Cerebellar nuclear complex (tissue), 1 donor: ENCODE data around the gene ABCD3.

ENCODE experiments used
- DNase-seq, 2 experiments: peaks; one replicate each; lab custom pipeline; 2025; lab: John Stamatoyannopoulos, UW

Gene ABCD3

GRCh38 chr1:94463056-94463764, 45.0 kb downstream of the ABCD3 start:
- no peak for DNase-seq

DNA sequence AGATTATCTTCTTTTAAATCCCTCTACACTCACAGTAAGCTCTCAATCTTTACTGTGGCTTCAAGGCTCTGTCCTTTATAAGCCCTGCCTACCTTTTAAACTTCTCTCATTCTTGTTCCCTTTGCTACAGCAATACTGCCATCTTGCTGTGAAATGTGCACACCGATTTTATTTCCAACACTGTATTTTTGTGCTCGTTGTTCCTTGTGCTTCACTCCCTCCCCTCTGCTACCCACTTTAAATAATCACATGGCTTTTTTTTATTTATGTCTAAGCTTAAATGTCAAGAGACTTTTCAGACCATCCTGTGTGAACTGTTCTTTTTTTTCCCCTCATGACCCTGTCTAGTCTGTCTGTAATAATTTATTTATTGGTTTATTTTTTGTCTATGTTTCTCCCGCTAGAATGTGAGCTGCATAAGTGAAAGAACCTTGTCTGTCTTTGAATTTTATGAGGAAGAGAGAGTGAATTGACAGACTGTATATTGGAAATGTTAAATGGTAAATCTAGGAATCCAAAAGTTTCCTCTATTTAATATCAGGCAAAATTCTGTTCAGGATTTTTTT, 45.7 kb downstream of the ABCD3 start:
- DNase-seq: no peak

DNA sequence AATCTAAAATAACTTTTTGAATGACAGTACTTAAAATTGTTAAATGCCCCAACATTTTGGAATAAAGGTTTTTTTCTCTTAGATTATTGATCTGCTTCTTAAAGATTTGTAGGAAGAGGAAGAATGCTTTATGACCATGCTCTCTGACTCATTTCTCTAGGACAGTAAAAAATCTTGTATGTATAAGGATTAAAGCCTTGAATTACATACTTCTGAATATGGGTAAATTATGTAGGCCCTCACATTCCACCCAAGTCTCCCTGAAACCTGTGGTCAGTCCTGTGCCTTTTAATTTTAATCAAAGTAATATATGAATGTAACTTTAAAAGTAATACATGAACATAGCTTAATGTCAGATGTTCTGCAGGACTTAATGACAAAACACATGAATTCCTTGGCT, 50.5 kb downstream of the ABCD3 start:
- DNase-seq: no peak

DNA sequence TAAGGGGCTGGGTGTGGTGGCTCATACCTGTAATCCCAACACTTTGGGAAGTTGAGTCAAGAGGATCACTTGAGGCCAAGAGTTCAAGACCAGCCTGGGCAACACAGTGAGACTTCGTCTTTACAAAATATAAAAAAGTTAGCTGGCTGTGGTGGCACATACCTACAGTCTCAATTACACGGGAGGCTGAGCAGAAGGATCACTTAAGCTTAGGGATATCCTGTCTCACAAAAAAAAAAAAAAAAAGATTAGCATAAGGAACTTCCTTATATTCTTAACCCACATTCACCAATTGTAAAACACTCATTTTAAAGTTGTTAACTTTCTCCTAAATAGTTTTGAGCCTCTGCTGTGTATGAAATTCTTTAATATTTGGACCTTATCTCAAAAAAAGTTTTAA, 53.1 kb downstream of the ABCD3 start:
- DNase-seq: no peak

DNA sequence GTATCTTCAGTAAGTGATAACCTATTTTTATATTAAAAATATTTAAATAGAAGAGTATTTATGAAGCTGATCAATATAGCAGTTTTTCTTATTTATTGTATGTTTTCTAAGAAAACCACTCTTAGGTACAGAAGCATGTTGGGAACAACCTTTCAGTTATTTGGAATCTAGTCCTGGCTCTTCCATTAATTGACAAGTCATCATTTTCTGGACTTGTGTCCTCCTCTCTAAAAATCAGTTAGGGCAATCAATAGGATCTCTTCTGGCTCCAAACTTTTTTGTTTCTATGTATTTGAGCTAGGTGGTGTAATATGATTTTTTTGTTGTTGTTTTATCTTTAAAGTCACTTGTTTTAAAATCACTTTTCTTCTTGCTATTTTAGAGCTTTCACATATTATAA, 57.0 kb downstream of the ABCD3 start:
- no peak for DNase-seq

- no peak for DNase-seq
These were observed 61.5 kb downstream of the ABCD3 start for GRCh38 chr1:94479682-94480081.

GRCh38 chr1:94481473-94481933, 63.3 kb downstream of the ABCD3 start:
- DNase-seq: peak; percentile 3 to 9

GRCh38 chr1:94486990-94487389, 68.8 kb downstream of the ABCD3 start:
- no peak for DNase-seq

DNA sequence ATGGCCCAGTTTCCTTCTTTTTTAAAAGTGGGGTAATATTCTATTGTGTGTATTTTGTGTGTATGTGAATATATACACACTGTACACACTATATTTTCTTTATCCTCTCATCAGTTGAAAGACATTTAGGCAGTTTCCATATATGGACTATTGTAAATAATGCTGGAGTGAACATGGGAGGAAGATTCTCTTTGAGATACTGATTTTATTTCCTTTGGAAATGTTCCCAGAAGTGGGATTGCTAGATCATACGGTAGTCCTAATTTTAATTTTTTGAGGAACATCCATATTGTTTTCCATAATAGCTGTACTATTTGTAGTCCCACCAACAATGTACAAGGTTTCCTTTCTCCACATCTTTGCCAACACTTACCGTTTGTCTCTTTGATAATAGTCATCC, 72.4 kb downstream of the ABCD3 start:
- no peak for DNase-seq

- no peak for DNase-seq
These were observed 78.0 kb downstream of the ABCD3 start for GRCh38 chr1:94496076-94496755.

DNA sequence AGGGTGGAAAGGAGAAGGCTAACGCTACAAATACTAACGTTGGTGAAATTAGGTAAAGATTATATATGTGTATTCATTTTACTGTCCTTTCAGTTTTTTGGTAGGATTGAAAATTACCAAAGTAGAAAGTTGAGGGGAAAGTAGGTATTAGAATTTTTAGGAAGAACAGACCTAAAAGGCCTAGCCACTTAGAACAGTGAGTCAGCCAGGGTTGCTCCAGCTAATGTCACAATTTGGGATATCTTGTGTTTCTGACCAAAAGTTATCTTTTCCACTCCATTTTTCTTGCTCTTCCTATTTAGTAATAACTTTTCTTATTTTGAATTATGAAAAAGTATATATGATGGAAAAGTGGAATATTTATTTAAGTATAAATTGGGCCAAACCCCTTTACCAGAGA, 83.2 kb downstream of the ABCD3 start:
- no peak for DNase-seq

DNA sequence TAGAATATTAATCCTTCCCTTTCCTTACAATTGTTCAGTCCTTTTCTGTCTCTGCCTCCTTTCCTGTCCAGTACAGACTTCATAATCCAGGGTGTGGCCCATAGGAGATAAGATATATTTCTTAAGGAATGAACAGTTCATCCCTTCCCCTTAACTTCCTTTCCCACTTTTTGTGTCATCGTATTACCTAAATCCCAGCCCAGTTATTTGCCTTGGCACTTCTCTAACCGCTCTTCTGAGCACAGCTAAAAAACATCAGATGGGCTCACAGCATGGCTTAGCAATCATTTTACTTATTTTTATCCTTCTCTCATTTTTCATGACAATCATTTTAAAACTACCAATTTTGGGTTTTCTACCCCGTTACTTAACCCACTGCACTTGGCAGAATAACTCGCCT, 83.7 kb downstream of the ABCD3 start:
- DNase-seq: no peak

DNA sequence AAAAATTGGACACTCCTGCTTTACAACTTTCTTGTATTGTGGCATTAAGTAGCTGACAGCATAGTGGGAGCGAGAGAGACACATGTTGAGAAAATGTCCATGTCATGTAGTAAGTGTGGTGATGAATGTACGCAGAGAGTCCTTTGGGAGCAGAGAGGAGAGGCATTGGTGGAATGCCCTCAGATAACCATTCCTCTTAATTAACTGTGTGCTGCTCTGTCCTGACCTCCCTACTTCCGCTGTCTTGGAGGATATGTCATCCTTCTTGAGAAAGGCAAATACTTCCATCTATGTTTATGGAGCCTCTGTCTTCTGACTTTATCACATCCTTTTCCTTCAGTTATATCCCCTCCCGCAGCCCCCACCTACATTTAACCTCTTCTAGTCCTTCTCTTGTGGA, 85.0 kb downstream of the ABCD3 start:
- DNase-seq: no peak

- no peak for DNase-seq
These were observed 86.4 kb downstream of the ABCD3 start for GRCh38 chr1:94504601-94505000.

GRCh38 chr1:94512816-94513215, 94.6 kb downstream of the ABCD3 start:
- DNase-seq: no peak

GRCh38 chr1:94514095-94514727, 96.0 kb downstream of the ABCD3 start:
- DNase-seq: no peak

- no peak for DNase-seq
These were observed 97.2 kb downstream of the ABCD3 start for GRCh38 chr1:94515296-94515947.

GRCh38 chr1:94519351-94519750, 101.2 kb downstream of the ABCD3 start:
- no peak for DNase-seq

DNA sequence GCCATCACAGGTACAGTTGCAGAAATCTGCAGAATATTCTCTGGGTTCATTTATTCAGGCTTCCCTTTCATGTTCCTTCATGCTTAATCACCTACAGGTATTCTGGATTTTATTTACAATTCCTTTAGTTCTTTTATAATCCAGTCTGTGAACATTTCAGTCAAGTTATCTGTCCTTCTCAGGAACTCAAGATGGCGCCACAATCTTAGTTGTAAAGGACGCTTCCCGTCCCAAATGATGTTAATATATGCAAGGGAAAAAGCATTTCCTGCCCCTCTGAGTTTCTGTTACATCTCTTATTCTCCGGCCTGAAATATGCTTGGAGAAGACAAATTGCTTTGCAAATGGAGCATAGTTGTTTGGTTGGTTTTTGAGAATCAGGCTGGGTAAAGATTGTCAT, 104.1 kb downstream of the ABCD3 start:
- DNase-seq: no peak

DNA sequence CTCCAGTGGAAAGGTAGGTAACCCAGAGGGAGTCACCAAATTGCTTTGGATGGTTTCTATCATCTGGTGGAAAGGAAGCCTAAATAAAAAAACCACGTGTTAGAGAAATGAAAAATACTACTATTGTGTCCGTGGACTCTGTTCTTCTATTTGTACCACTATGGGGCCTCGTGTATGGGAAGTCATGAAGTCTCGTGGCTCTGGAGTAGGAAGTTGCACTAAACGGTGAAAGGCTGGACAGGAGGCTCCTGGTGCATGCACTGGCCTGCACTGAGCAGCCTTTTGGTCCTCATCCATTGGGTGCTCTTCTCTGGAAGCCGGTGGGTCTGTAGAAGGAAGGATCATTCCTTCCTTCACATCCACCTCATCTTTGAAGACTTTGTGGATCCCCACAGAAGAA, 106.3 kb downstream of the ABCD3 start:
- DNase-seq: no peak

DNA sequence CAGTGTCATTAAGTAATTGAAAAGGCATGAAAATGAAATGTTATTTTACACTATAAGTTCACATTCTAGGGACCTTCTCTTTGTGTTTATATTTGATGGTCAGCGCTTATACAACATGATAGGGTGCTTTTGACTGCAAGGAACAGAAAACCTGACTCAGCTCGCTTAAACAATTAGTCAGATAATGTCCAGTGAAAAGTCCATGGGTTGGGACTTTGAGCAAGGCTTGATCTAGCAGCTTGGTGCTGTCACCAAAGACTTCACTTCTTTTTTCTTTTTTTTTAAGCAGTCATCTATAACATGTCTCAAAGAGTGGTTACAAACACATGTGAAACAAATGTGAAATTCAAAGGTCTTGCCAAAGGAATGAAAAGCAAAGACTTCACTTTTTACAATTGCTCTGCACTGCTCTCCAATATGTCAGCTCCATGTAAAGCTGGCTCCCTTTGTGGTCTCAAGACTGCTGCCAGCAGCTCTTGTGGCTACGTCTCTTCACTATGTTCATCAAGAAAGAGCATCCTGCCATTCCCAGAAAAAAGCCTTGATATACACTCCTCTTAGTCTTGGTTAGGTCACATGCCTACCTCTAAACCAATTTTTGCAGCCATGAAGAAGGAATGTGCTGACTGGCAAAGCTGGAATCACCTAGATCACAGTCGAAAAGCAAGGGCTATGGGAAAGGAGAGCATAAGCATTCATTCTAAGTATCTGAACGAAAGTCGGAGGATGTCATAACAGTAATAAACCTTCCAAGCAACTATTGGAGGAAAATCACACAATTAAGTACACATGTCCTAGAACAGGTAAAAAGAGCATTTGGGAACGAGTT, 108.2 kb downstream of the ABCD3 start:
- DNase-seq: no peak
